Cardiac septum (tissue), 1 donor: ENCODE results near the gene POLR1E. TPM values are rescaled to one million over a fixed set of nuclear protein-coding genes. Genes with fewer than 3 reads are reported as not detected.
"Not testable (repeated sequence)": the region's sequence is repeated elsewhere in the genome, so short reads cannot be mapped to it uniquely, and the experiment has no call there.

ENCODE experiments used
- DNase-seq: peaks from one replicate; pipeline ENCODE4 v3.0.0-alpha.2; 2020; ENCODE audit warnings: low spot score
- intact Hi-C: fragments of 100-400 bp; cut with DNase I; formaldehyde crosslinking; loops from one replicate; pipeline ENCODE4 v1.14.0; 2022
- total RNA-seq: library from RNA; stranded (reverse); fragmentation: NEBNext Ultra II Directional; extraction: Animal tissue kit (Norgen Biotek cat#: 25700); gene quantifications from one replicate; pipeline ENCODE4 v1.2.1, GENCODE V29; 2021
- donor health status: DM: no; HTN: no; CAD: no.

The POLR1E gene
- total RNA-seq, 1 donor from 2014 or later: 18.8 TPM

DNA sequence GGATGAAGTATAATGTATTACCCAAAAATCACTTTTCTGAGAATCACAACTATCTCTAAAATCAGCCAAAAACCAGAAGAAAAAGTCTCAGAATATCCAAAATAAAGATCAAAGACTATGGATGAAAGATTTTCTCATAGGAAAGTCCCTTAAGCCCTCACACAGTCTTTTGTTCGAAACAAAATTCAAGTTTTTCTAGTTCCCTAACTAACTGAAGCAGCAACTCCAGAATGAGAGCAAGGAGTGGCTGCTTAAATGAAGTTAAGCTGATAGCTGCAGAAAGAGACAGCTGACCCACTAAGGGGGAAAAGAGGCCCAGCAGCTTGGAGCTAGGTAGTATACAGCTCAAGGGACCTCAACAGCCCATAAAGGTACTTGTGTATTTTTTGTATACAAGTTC, 28.9 kb upstream of the POLR1E start:
- no peak for DNase-seq

DNA sequence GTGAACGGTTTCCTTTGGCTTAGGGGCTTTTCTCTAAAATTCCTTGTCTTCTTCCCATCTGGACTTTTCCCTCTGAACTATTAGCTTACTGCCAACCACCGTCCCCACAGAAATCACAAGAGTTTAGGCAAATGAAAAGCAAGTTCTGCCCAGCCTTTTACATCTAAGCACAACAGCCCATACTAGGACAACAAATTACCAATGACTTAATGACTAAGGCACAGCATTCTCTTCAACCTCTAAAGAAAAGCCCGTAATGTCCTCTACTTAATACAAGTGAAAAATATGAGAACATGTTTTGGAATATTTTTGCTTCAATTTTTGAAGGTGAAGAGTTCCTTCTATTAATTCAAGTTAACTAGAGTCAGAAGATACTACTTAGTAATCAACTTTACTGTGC, 21.7 kb upstream of the POLR1E start:
- DNase-seq: no peak
- intact Hi-C loops: no loop called here

More for the DNA sequence above, 28.9 kb upstream of the POLR1E start:
- intact Hi-C loops: no loop called here

DNA sequence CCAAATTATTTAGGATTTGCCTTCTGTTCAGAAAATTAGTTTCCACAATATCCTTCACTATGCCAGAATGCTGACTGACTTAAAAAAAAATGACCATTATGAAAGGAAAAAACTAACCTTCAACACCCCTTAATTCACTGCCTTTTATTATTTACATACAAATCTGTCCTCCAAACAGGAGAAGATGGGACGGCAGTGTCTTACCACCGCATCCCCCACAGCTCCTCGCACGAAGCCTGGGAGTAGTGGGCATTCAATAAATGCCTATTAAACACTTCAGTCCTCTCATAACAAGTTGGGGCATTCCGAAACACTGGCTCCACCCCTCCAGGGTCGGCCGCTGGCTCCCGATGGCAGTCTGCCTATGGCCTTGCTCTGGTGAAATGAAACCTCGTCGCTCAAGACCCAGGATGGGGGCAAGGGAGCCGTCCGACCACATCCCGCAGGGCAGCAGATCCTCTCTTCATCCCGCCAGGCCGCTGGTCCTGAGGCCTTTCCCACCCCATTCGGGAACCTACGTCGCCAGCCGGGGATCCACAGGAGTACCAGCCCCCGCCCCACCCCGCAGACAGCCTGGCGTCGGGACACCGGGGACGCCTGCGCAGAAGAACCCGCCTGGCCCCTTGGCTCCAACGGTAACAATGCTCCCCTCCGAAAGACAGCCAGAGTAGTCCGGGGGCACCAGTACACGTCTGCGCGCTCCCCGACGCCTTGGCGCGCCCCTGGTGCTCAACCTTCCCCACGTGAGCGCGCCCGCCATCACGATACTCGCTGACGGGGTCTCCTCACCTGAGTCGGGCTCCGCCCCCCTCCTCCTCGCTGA, 21.1 kb upstream of the POLR1E start:
- DNase-seq: peak; percentile 87
- intact Hi-C loops: loop anchor here (5.0 kb wide), 1 partner anchor 42 kb away; the partner anchor contains the start of gene GRHPR

DNA sequence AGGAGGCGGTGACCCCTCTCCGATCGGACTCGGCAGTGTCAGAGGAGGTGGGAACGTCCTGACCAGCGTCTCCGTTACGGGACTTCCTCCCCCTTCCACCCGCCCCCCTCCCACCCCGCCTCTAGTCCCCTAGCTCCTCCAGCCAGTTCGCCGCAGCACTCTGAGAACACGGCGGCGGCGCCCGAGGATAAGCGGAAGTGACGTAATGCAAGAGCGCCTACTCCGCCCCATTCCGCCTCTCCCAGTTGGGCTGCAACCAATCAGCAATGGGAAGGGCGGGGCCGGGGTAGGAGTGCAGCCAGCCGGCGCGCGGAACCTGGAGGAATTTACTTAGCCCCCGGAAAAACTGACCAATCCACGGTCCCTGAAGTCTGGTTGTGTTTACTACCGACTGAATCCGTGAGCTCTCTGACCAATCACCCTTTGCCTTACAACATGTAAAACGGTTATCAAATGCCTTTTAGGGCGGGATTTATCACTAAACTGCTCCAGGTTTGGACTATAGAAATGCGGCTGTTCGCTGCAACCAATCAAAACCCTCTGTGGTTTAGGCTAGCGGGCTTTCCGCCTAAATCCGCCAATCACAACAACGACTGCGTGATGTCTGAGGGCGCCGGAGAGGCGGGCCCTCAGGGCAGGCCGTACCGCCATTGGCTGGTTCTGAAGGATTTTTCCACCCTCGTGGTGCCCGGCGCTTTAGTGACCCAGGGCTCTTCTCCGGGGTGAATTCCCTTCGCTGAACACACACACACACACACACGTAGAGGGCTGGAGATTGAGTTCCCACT, 20.3 kb upstream of the POLR1E start, which contains the start of gene ZBTB5:
Gene ZBTB5, minus strand, starts transcription at position 202 of the 788 bp plus-strand sequence. CDS start 22,899 bp downstream, outside the sequence.
- intact Hi-C loops: loop anchor here (2.0 to 5.0 kb wide), 2 partner anchors 21 to 43 kb away; partner anchors contain the start of gene GRHPR

GRCh38 chr9:37466037-37466709, 19.6 kb upstream of the POLR1E start:
- DNase-seq: peak; percentile 77
- intact Hi-C loops: loop anchor here (2.0 to 5.0 kb wide), 2 partner anchors 21 to 44 kb away; partner anchors contain the start of gene GRHPR

More for the DNA sequence above, 20.3 kb upstream of the POLR1E start, which contains the start of gene ZBTB5:
- DNase-seq: peak; percentile 99

DNA sequence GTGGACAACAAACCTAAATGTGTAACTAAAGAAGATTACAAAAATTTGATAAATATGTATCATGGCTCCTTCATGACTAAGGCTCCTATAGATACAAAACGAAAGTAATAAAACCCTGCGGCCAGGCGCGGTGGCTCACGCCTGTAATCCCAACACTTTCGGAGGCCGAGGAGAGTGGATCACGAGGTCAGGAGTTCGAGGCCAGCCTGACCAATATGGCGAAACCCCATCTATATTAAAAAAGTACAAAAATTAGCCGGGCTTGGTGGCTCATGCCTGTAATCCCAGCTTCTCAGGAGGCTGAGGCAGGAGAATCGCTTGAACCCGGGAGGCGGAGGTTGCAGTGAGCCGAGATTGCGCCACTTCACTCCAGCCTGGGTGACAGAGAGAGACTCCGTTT, 18.2 kb upstream of the POLR1E start:
- intact Hi-C loops: loop anchor here (2.0 to 5.0 kb wide), 2 partner anchors 19 to 45 kb away; partner anchors contain the start of gene GRHPR
- not testable (repeated sequence) for DNase-seq

- DNase-seq: no peak
- intact Hi-C loops: loop anchor here (5.0 kb wide), 1 partner anchor 46 kb away; the partner anchor contains the start of gene GRHPR
These were observed 17.1 kb upstream of the POLR1E start for GRCh38 chr9:37468620-37469019.

GRCh38 chr9:37471942-37472684, 13.6 kb upstream of the POLR1E start:
- no peak for DNase-seq
- intact Hi-C loops: no loop called here

DNA sequence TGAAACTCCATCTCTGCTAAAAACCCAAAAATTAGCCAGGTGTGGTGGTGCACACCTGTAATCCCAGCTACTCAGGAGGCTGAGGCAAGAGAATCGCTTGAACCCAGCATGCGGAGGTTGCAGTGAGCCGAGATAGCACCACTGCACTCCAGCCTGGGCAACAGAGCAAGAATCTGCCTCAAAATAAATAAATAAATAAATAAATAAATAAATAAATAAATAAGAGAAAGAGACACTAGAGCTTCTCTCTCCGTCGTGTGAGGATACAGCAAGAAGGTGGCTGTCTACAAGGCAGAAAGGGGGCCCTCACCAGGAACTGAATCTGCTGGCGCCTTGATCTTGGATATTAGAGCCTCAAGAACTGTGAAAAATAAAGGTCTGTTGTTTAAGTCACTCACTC, 11.8 kb upstream of the POLR1E start:
- DNase-seq, intact Hi-C loops: not testable (repeated sequence)

DNA sequence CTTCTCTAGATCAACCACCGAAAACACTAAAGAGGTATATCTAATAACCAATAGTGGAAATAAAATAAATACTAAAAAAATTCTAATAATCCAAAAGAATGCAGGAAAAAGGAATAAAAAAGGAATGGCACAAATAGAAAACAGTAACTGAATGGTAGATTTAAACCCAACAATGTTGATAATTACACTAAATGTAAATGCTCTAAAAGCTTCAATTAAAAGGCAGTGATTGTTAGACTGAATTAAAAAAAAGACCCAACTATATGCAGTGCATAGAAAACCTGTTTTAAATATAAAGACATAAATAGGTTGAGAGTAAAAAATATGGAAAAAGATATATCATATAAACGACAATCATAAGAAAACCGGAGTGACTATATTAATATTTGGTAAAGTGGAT, 11.3 kb upstream of the POLR1E start:
- no peak for DNase-seq
- intact Hi-C loops: no loop called here

DNA sequence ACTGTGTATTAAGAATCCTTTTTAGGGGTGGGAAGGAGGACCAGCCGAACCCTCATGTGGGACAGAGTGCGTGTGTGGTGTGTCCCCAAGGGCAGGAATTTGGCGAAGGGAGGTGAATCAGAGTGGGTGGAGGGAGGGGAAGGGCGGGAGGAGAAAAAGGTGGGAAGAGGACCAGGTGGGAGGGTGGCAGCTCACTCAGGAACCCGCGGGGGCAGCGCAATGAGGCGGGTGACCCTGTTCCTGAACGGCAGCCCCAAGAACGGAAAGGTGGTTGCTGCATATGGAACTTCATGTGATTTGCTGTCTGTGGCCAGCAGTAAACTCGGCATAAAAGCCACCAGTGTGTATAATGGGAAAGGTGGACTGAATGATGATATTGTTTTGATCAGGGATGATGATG, 8.8 kb upstream of the POLR1E start:
- intact Hi-C loops: no loop called here
- no peak for DNase-seq

DNA sequence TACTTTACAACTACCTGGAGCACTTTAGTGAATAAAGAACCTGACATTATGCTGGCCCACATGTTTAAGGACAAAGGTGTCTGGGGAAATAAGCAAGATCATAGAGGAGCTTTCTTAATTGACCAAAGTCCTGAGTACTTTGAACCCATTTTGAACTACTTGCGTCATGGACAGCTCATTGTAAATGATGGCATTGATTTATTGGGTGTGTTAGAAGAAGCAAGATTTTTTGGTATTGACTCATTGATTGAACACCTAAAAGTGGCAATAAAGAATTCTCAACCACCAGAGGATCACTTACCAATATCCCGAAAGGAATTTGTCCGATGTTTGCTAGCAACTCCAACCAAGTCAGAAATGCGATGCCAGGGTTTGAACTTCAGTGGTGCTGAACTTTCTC, 8.3 kb upstream of the POLR1E start:
- DNase-seq, intact Hi-C loops: not testable (repeated sequence)

- intact Hi-C loops, DNase-seq: not testable (repeated sequence)
These were observed 7.6 kb upstream of the POLR1E start for GRCh38 chr9:37477987-37478619.

DNA sequence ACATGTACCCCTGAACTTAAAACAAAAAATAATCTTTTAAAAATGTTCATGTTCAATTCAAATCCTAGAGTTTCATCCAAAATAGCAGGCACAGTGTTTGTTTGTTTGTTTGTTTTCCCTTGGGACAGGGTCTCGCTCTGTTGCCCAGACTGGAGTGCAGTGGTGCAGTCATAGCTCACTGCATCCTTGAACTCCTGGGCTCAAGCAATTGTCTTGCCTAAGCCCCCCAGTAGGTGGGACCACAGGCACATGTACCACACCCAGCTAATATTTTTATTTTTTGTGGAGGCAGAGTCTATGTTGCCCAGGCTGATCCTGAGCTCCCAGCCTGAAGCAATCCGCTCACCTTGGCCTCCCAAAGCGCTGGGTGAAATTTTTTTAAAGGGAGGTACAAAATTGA, 5.0 kb upstream of the POLR1E start:
- intact Hi-C loops: loop anchor here (10.0 kb wide), 2 partner anchors 304 to 424 kb away; partner anchors contain the start of genes EXOSC3 and SLC25A51
- no peak for DNase-seq

DNA sequence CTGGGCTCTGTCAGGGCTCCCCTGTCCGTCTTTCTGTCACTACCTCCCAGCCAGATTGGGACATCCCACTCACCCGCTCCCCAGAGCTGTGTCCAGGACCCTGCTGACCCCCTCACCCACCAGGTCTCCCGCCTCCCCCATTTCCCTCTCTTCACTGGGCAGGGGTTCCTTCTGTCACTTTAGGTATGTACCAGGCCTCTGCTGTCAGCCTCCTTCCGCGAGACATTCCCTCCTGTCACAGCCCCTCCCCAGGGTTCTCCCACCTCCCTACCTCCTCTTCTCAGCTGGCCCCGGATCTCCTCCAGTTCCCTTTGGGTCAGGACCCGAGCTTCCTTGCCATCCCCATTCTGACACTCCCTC, 488 bp downstream of the POLR1E start:
- intact Hi-C loops: loop anchor here (2.0 to 10.0 kb wide), 6 partner anchors 19 to 419 kb away; partner anchors contain the start of genes EXOSC3, FBXO10, SLC25A51 and TOMM5
- DNase-seq: no peak

DNA sequence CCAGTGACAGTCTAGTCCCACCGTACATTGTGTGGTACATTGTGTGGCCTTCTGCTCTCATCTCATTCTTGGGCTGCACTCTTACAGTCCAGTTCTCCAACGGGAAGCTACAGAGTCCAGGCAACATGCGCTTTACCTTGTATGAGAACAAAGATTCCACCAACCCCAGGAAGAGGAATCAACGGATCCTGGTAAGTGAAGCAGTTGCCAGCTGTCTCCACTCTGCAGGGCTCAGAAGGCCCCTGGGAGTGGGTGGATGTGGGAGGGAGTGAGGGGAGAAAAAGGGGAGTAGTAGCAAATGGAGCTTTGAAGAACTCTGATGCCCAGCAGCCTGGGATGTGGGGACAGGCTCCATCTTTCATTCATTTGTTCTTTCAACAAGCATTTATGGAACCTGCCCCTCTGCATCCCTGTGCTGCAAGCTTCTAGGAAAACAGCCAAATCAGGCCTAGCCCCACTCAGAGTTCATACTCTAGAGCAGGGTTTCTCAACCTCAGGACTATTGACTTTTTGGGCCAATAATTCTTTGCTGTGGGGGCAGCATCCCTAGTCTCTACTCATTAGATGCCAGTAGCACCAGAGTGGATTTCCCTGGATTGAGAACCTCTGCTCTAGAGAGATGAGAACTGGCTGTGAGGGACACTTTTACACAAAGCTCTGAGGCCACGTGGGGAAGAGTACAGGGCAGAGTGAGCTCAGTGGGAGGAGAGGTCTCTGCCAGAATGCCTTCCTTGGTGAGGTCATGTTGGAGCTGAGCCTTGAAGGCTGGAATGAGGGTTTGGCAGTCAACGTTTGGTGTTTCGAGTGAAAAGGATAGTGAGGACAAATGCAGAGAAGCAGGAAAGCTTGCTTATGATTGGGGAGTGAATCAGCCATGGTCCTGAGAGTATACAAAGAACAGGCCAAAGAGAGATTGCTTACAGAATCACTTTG, 1.1 kb downstream of the POLR1E start:
- DNase-seq: no peak
- intact Hi-C loops: loop anchor here (2.0 to 10.0 kb wide), 6 partner anchors 20 to 418 kb away; partner anchors contain the start of genes EXOSC3, FBXO10, SLC25A51 and TOMM5

GRCh38 chr9:37491939-37492338, 6.2 kb downstream of the POLR1E start:
- no peak for DNase-seq
- intact Hi-C loops: no loop called here
